MM.1S (cell line): ENCODE results near the gene GSTM4.
"Not testable (repeated sequence)": the region's sequence is repeated elsewhere in the genome, so short reads cannot be mapped to it uniquely, and the experiment has no call there.

Source experiments
- DNase-seq: peaks from one replicate; pipeline ENCODE4 v3.0.0-alpha.2; 2015
- H2AFZ ChIP-seq: fragments of 300-600 bp; sonication (generic); 2 replicates; pipeline ENCODE4 v1.6.0; 2016; ENCODE audit warnings: antibody characterized with exemption, low read length
- H3F3A ChIP-seq: fragments of 300-600 bp; sonication (generic); 2 replicates; pipeline ENCODE4 v1.6.1; 2016; ENCODE audit warnings: mild to moderate bottlenecking, antibody characterized with exemption, low read length, moderate library complexity, mixed read lengths; ENCODE audit not compliant: insufficient read depth
- H3K27ac ChIP-seq: fragments of 300-600 bp; sonication (generic); 2 replicates; pipeline ENCODE4 v1.5.1; 2016; ENCODE audit warnings: mild to moderate bottlenecking, low read length
- H3K27me3 ChIP-seq: fragments of 300-600 bp; sonication (generic); replicated peaks from 2 replicates; pipeline ENCODE4 v1.6.0; 2016; ENCODE audit warnings: low read length; ENCODE audit not compliant: insufficient read depth
- H3K36me3 ChIP-seq: fragments of 300-600 bp; sonication (generic); replicated peaks from 2 replicates; pipeline ENCODE4 v1.6.1; 2016; ENCODE audit warnings: mild to moderate bottlenecking, low read length, mixed read lengths; ENCODE audit not compliant: insufficient read depth
- H3K4me1 ChIP-seq: fragments of 300-600 bp; sonication (generic); 2 replicates; pipeline ENCODE4 v1.6.1; 2016; ENCODE audit warnings: low read length, mixed read lengths
- H3K4me2 ChIP-seq: fragments of 300-600 bp; sonication (generic); 2 replicates; pipeline ENCODE4 v1.6.0; 2016; ENCODE audit warnings: low read depth, low read length
- H3K4me3 ChIP-seq: fragments of 300-600 bp; sonication (generic); 2 replicates; pipeline ENCODE4 v1.5.1; 2016; ENCODE audit warnings: low read length, mixed read lengths
- H3K79me2 ChIP-seq: fragments of 300-600 bp; sonication (generic); 2 replicates; pipeline ENCODE4 v1.6.1; 2016; ENCODE audit warnings: mixed run types, low read length, mixed read lengths
- H3K9ac ChIP-seq: fragments of 300-600 bp; sonication (generic); 2 replicates; pipeline ENCODE4 v1.6.1; 2016; ENCODE audit warnings: low read length, mixed read lengths
- H3K9me2 ChIP-seq: fragments of 300-600 bp; sonication (generic); replicated peaks from 2 replicates; pipeline ENCODE4 v1.6.1; 2016; ENCODE audit warnings: mild to moderate bottlenecking, low read length, mixed read lengths; ENCODE audit not compliant: insufficient read depth
- H3K9me3 ChIP-seq: fragments of 300-600 bp; sonication (generic); replicated peaks from 2 replicates; pipeline ENCODE4 v1.6.1; 2016; ENCODE audit warnings: mild to moderate bottlenecking, low read length, mixed read lengths; ENCODE audit not compliant: insufficient read depth
- H4K20me1 ChIP-seq: fragments of 300-600 bp; sonication (generic); 2 replicates; pipeline ENCODE4 v1.6.1; 2016; ENCODE audit warnings: mild to moderate bottlenecking, low read length, moderate library complexity, mixed read lengths; ENCODE audit not compliant: insufficient read depth
- CTCF ChIP-seq: fragments of 300-600 bp; sonication (generic); IDR thresholded peaks from 2 replicates; pipeline ENCODE4 v1.5.1; 2016; ENCODE audit warnings: antibody characterized with exemption, low read length, mixed read lengths
- EZH2 ChIP-seq: fragments of 300-600 bp; sonication (generic); optimal IDR thresholded peaks from 2 replicates; pipeline ENCODE3; 2017; ENCODE audit warnings: low read depth, mild to moderate bottlenecking, antibody characterized with exemption, low read length, mixed read lengths
- EZH2phosphoT487 ChIP-seq: fragments of 300-600 bp; sonication (generic); IDR thresholded peaks from 2 replicates; pipeline ENCODE4 v1.6.1; 2018; ENCODE audit warnings: antibody characterized with exemption, low read length

GSTM4 gene

GRCh38 chr1:109687641-109688499, 32.0 kb downstream of the GSTM4 start, which contains the start of gene GSTM1:
Gene GSTM1, plus strand, starts transcription at chr1:109687817. Its CDS starts 57 bp downstream, at chr1:109687874.
- H3K79me2 ChIP-seq, result no peaks in the 10 kb centered on the region
- H3K4me2 ChIP-seq, result no peak within 1 kb of the TSS
- H3K4me3 ChIP-seq, result no peak within 1 kb of the TSS
- H3K36me3 ChIP-seq, result no peaks in the 10 kb centered on the region
- H3F3A ChIP-seq, result no peaks in the 10 kb centered on the region
- no peaks in the 10 kb centered on the region for H3K9me2 ChIP-seq
- H3K9me3 ChIP-seq, result no peaks in the 10 kb centered on the region
- no peaks in the 10 kb centered on the region for H3K27me3 ChIP-seq
- no peak within 1 kb of the TSS for H2AFZ ChIP-seq
- no peak within 1 kb of the TSS for H3K27ac ChIP-seq
- no peaks in the 10 kb centered on the region for H4K20me1 ChIP-seq
- H3K4me1 ChIP-seq, result no peaks in the 10 kb centered on the region
- TF ChIP-seq CTCF (no peak), EZH2 (no peak), EZH2phosphoT487 (no peak)
- no peak within 1 kb of the TSS for H3K9ac ChIP-seq
- no peak for DNase-seq

DNA sequence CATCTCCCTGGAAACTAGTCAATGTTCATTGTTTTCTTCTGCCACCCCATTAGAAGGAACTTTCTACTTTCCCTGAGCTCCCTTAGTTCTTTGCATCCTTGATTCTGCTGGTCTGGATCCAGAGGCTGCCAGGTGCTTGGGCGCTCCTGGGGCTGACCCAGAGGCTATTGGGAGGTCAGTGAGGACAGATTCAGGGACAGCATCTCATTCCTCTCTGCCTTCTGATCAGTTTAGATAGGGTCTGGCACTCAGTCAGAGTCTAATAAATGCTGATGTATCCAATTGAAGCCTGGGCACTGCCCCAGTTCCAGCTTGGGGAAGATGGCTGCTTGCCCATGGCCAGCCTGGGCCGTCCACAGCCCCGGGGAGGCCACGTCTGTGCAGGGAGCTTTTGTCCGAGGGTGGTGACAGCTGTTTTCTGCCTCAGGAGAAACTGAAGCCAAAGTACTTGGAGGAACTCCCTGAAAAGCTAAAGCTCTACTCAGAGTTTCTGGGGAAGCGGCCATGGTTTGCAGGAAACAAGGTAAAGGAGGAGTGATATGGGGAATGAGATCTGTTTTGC, 34.0 kb downstream of the GSTM4 start:
- H3K9me3 ChIP-seq, result no peaks in the 10 kb centered on the region
- H3K4me2 ChIP-seq, result no peak overlapping the region
- no peak overlapping the region for H3K9ac ChIP-seq
- H3K79me2 ChIP-seq, result no peaks in the 10 kb centered on the region
- no peaks in the 10 kb centered on the region for H3K36me3 ChIP-seq
- no peak for DNase-seq
- H3F3A ChIP-seq, result no peaks in the 10 kb centered on the region
- H4K20me1 ChIP-seq, result no peaks in the 10 kb centered on the region
- no peak overlapping the region for H2AFZ ChIP-seq
- no peaks in the 10 kb centered on the region for H3K9me2 ChIP-seq
- no peaks in the 10 kb centered on the region for H3K4me1 ChIP-seq
- H3K27me3 ChIP-seq, result no peaks in the 10 kb centered on the region
- H3K4me3 ChIP-seq, result no peak overlapping the region
- TF ChIP-seq EZH2phosphoT487 (no peak), EZH2 (no peak), CTCF (no peak)
- H3K27ac ChIP-seq, result no peak overlapping the region

- TF ChIP-seq CTCF, result no peak
- TF ChIP-seq EZH2, result no peak
- no peak for TF ChIP-seq EZH2phosphoT487
- no peaks in the 10 kb centered on the region for H3K9me2 ChIP-seq
- no peaks in the 10 kb centered on the region for H3K36me3 ChIP-seq
- H3K27me3 ChIP-seq, result no peaks in the 10 kb centered on the region
- no peaks in the 10 kb centered on the region for H3F3A ChIP-seq
- H4K20me1 ChIP-seq, result no peaks in the 10 kb centered on the region
- no peak for DNase-seq
- no peaks in the 10 kb centered on the region for H3K9me3 ChIP-seq
- no peak overlapping the region for H3K9ac ChIP-seq
- no peak overlapping the region for H3K27ac ChIP-seq
- H2AFZ ChIP-seq, result no peak overlapping the region
- H3K79me2 ChIP-seq, result no peaks in the 10 kb centered on the region
- no peaks in the 10 kb centered on the region for H3K4me1 ChIP-seq
- no peak overlapping the region for H3K4me3 ChIP-seq
- H3K4me2 ChIP-seq, result no peak overlapping the region
These were observed 35.9 kb downstream of the GSTM4 start for GRCh38 chr1:109691759-109692158.

DNA sequence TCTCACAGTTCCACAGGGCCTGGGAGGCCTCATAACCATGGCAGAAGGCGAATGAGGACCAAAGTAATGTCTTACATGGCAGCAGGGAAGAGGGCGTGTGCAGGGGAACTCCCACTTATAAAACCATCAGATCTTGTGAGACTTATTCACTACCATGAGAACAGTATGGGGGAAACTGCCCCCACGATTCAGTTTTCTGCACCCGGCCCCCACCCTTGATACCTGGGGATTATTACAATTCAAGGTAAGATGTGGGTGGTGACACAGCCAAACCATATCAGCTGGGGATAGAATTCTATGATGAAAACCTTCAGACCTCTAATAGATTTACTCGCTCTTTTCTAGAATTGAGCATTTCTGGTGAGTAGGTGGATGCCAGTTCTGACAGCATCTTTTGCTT, 38.5 kb downstream of the GSTM4 start:
- not testable (repeated sequence) for H2AFZ ChIP-seq, H3K9me2 ChIP-seq, H4K20me1 ChIP-seq, DNase-seq, H3K27ac ChIP-seq, H3F3A ChIP-seq, H3K27me3 ChIP-seq, H3K4me2 ChIP-seq, H3K4me1 ChIP-seq, H3K9ac ChIP-seq, H3K79me2 ChIP-seq, H3K4me3 ChIP-seq, H3K36me3 ChIP-seq, H3K9me3 ChIP-seq

- not testable (repeated sequence) for H4K20me1 ChIP-seq, H3K9me2 ChIP-seq, H3K9ac ChIP-seq, H3K4me2 ChIP-seq, H3K4me1 ChIP-seq, H3K27ac ChIP-seq, H3K9me3 ChIP-seq, H3F3A ChIP-seq, H3K27me3 ChIP-seq, H3K36me3 ChIP-seq, H3K4me3 ChIP-seq, H3K79me2 ChIP-seq, DNase-seq, H2AFZ ChIP-seq
These were observed 39.2 kb downstream of the GSTM4 start for GRCh38 chr1:109695138-109695537.
